Measurements from ENCODE around the gene PLIN4. TPM values are rescaled to one million over a fixed set of nuclear protein-coding genes. Genes with fewer than 3 reads are reported as not detected.

Gene PLIN4
- total and polyA plus RNA-seq, 3 experiments from 2014 or later = 0.04 to 0.15 TPM; not detected in 1

- CTCF ChIA-PET = no interaction called here
- DNase-seq = no peak
- no peak overlapping the region for H3K4me3 ChIP-seq (ENCODE audit: low read length)
- H3K27ac ChIP-seq (ENCODE audit: low read depth, low read length) = no peak overlapping the region
- Mint-ChIP-seq H3K4me3 (no peak overlapping the region), H3K9me3 (no peaks in the 10 kb centered on the region), H3K36me3 (peaks cover 6 to 33% (median 7%) of the 10 kb centered on the region in 3 donors), H3K4me1 (peaks cover 0 to 8% (median 0%) of the 10 kb centered on the region in 3 donors), H3K27me3 (no peaks in the 10 kb centered on the region), H3K27ac (no peak overlapping the region)
- H3K36me3 ChIP-seq (ENCODE audit: insufficient read depth, low read length) = no peaks in the 10 kb centered on the region
- H3K9me3 ChIP-seq (ENCODE audit: low read length) = no peaks in the 10 kb centered on the region
- no peaks in the 10 kb centered on the region for H3K4me1 ChIP-seq (ENCODE audit: insufficient read depth, low read length)
- no peaks in the 10 kb centered on the region for H3K27me3 ChIP-seq (ENCODE audit: insufficient read depth, low read length, poor library complexity, severe bottlenecking)
- POLR2A ChIA-PET = no interaction called here
Observed at GRCh38 chr19:4483385-4483784, 34.9 kb downstream of the PLIN4 start.

- no peaks in the 10 kb centered on the region for H3K27me3 Mint-ChIP-seq
- H3K27ac Mint-ChIP-seq = no peak overlapping the region
- H3K4me3 ChIP-seq (ENCODE audit: low read length) = no peak overlapping the region
- H3K9me3 Mint-ChIP-seq = no peaks in the 10 kb centered on the region
- H3K27me3 ChIP-seq (ENCODE audit: insufficient read depth, low read length, poor library complexity, severe bottlenecking) = no peaks in the 10 kb centered on the region
- H3K4me3 Mint-ChIP-seq = no peak overlapping the region
- H3K27ac ChIP-seq (ENCODE audit: low read depth, low read length) = no peak overlapping the region
- no peaks in the 10 kb centered on the region for H3K36me3 ChIP-seq (ENCODE audit: insufficient read depth, low read length)
- peaks cover 0 to 8% (median 0%) of the 10 kb centered on the region in 3 donors for H3K4me1 Mint-ChIP-seq
- no peaks in the 10 kb centered on the region for H3K4me1 ChIP-seq (ENCODE audit: insufficient read depth, low read length)
- POLR2A ChIA-PET = no interaction called here
- no peak for DNase-seq
- H3K9me3 ChIP-seq (ENCODE audit: low read length) = no peaks in the 10 kb centered on the region
- H3K36me3 Mint-ChIP-seq = peaks cover 5 to 32% (median 7%) of the 10 kb centered on the region in 3 donors
- CTCF ChIA-PET = no interaction called here
Observed at GRCh38 chr19:4482721-4483364, 35.4 kb downstream of the PLIN4 start.

GRCh38 chr19:4477034-4477801 is 41.1 kb downstream of the PLIN4 start:
- no peaks in the 10 kb centered on the region for H3K27me3 Mint-ChIP-seq
- Histone ChIP-seq H3K27ac (ENCODE audit: low read depth, low read length) (no peak overlapping the region), H3K4me1 (ENCODE audit: insufficient read depth, low read length) (peaks cover 17% of the 10 kb centered on the region), H3K27me3 (ENCODE audit: insufficient read depth, low read length, poor library complexity, severe bottlenecking) (no peaks in the 10 kb centered on the region), H3K9me3 (ENCODE audit: low read length) (no peaks in the 10 kb centered on the region), H3K36me3 (ENCODE audit: insufficient read depth, low read length) (peaks cover 6% of the 10 kb centered on the region), H3K4me3 (ENCODE audit: low read length) (no peak overlapping the region)
- DNase-seq = no peak
- H3K4me3 Mint-ChIP-seq = peak overlapping the region in 1 of 7 donors; percentile 1
- peaks cover 11 to 19% (median 16%) of the 10 kb centered on the region in 3 donors for H3K4me1 Mint-ChIP-seq
- peaks cover 0 to 27% (median 5%) of the 10 kb centered on the region in 3 donors for H3K36me3 Mint-ChIP-seq
- no peaks in the 10 kb centered on the region for H3K9me3 Mint-ChIP-seq
- H3K27ac Mint-ChIP-seq = peak overlapping the region in 1 of 8 donors; percentile 17
- ChIA-PET POLR2A (no interaction called here), CTCF (interaction anchor here (0.6 kb wide), 1 partner anchor 201 kb away, joined by 4 read pairs; no protein-coding TSS in a partner anchor)

GRCh38 chr19:4474514-4475022 is 43.7 kb downstream of the PLIN4 start:
- peak overlapping the region in 3 of 8 donors; percentile 21 to 68 (median 52) for H3K27ac Mint-ChIP-seq
- Histone ChIP-seq H3K36me3 (ENCODE audit: insufficient read depth, low read length) (peaks cover 6% of the 10 kb centered on the region), H3K4me1 (ENCODE audit: insufficient read depth, low read length) (peaks cover 17% of the 10 kb centered on the region), H3K27me3 (ENCODE audit: insufficient read depth, low read length, poor library complexity, severe bottlenecking) (no peaks in the 10 kb centered on the region), H3K4me3 (ENCODE audit: low read length) (no peak overlapping the region), H3K27ac (ENCODE audit: low read depth, low read length) (no peak overlapping the region), H3K9me3 (ENCODE audit: low read length) (no peaks in the 10 kb centered on the region)
- H3K27me3 Mint-ChIP-seq = no peaks in the 10 kb centered on the region
- ChIA-PET CTCF (no interaction called here), POLR2A (interaction anchor here (0.5 kb wide), 1 partner anchor 951 kb away, joined by 4 read pairs; no protein-coding TSS in a partner anchor)
- peaks cover 0 to 25% (median 5%) of the 10 kb centered on the region in 3 donors for H3K36me3 Mint-ChIP-seq
- DNase-seq = peak in 1 of 5 donors; percentile 12
- H3K4me3 Mint-ChIP-seq = peak overlapping the region in 6 of 7 donors; percentile 32 to 78 (median 58)
- H3K4me1 Mint-ChIP-seq = peaks cover 15 to 25% (median 22%) of the 10 kb centered on the region in 3 donors
- no peaks in the 10 kb centered on the region for H3K9me3 Mint-ChIP-seq

GRCh38 chr19:4473763-4474513 is 44.3 kb downstream of the PLIN4 start:
- Histone ChIP-seq H3K36me3 (ENCODE audit: insufficient read depth, low read length) (peaks cover 6% of the 10 kb centered on the region), H3K4me3 (ENCODE audit: low read length) (no peak overlapping the region), H3K9me3 (ENCODE audit: low read length) (no peaks in the 10 kb centered on the region), H3K27ac (ENCODE audit: low read depth, low read length) (no peak overlapping the region), H3K27me3 (ENCODE audit: insufficient read depth, low read length, poor library complexity, severe bottlenecking) (no peaks in the 10 kb centered on the region), H3K4me1 (ENCODE audit: insufficient read depth, low read length) (peaks cover 17% of the 10 kb centered on the region)
- ChIA-PET CTCF (no interaction called here), POLR2A (interaction anchor here (0.5 kb wide), 1 partner anchor 951 kb away, joined by 4 read pairs; no protein-coding TSS in a partner anchor)
- H3K27me3 Mint-ChIP-seq = no peaks in the 10 kb centered on the region
- peaks cover 0 to 25% (median 5%) of the 10 kb centered on the region in 3 donors for H3K36me3 Mint-ChIP-seq
- peak overlapping the region; percentile 58 to 82 (median 73) for H3K4me3 Mint-ChIP-seq
- H3K9me3 Mint-ChIP-seq = no peaks in the 10 kb centered on the region
- DNase-seq = no peak
- H3K4me1 Mint-ChIP-seq = peaks cover 15 to 25% (median 22%) of the 10 kb centered on the region in 3 donors
- H3K27ac Mint-ChIP-seq = peak overlapping the region in 3 of 8 donors; percentile 21 to 76 (median 52)

GRCh38 chr19:4473011-4473762 is 45.1 kb downstream of the PLIN4 start:
- Mint-ChIP-seq H3K36me3 (peaks cover 0 to 22% (median 5%) of the 10 kb centered on the region in 3 donors), H3K27ac (peak overlapping the region in 4 of 8 donors; percentile 56 to 76 (median 64)), H3K4me1 (peaks cover 15 to 25% (median 22%) of the 10 kb centered on the region in 3 donors), H3K4me3 (peak overlapping the region; percentile 63 to 88 (median 79)), H3K27me3 (no peaks in the 10 kb centered on the region), H3K9me3 (no peaks in the 10 kb centered on the region)
- Histone ChIP-seq H3K27me3 (ENCODE audit: insufficient read depth, low read length, poor library complexity, severe bottlenecking) (no peaks in the 10 kb centered on the region), H3K4me1 (ENCODE audit: insufficient read depth, low read length) (peaks cover 17% of the 10 kb centered on the region), H3K9me3 (ENCODE audit: low read length) (no peaks in the 10 kb centered on the region), H3K4me3 (ENCODE audit: low read length) (peak overlapping the region; percentile 50), H3K27ac (ENCODE audit: low read depth, low read length) (peak overlapping the region; percentile 69), H3K36me3 (ENCODE audit: insufficient read depth, low read length) (peaks cover 6% of the 10 kb centered on the region)
- no peak for DNase-seq
- POLR2A ChIA-PET = interaction anchor here (0.7 kb wide), 1 partner anchor 385 kb away, joined by 7 read pairs; no protein-coding TSS in a partner anchor
- CTCF ChIA-PET = no interaction called here

Measured in CD8-positive, alpha-beta memory T cell (primary cell).